HuH-7 (cell line): ENCODE data around the gene GJB1.
"Not testable (repeated sequence)": the region's sequence is repeated elsewhere in the genome, so short reads cannot be mapped to it uniquely, and the experiment has no call there.

ENCODE experiments used
- DNase-seq: peaks from one replicate; pipeline ENCODE4 v3.0.0; 2011; ENCODE audit warnings: low spot score

Gene GJB1

DNA sequence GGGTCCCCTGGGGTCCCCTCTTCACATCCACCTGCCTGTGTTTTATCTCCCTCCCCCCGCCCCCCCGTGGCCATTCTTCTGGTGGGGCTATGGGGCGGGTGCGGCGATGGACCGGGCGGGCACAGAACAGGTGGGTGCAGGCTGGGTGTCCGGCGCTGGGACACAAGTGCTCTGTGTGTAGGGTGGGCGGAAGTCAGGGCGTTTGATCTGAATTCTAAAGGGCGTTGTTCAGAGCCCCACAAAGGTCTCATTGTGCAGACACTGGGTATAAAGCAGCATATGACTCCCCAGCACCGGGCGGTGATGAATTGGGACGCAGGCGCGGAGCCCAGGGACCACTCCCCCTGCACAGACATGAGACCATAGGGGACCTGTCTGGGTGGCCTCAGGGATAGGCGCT is at the start of gene GJB1:
TSS of gene GJB1 (plus strand) at position 296 of the 400 bp plus-strand sequence. CDS start 484 bp downstream, outside the sequence.
- DNase-seq, result no peak

DNA sequence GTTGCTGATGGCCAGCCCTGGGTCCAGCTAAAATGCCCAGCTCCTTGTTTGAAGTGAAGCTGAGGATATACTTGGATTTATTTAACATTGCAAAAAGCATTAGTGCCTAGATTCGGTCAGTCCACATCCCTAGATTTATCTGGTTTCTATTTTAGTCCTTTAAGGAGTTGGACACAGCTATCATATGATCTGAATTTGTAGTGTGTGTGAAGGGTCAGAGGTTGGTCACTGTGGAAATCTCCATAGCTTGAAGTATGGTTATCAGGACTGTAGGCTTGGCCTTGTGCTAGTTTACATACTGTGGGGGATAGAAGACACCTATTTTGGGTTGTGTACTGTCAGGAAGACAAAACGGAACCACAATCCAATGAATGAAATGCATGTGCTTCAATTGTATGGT is 49.6 kb upstream of the GJB1 start:
- no peak for DNase-seq

DNA sequence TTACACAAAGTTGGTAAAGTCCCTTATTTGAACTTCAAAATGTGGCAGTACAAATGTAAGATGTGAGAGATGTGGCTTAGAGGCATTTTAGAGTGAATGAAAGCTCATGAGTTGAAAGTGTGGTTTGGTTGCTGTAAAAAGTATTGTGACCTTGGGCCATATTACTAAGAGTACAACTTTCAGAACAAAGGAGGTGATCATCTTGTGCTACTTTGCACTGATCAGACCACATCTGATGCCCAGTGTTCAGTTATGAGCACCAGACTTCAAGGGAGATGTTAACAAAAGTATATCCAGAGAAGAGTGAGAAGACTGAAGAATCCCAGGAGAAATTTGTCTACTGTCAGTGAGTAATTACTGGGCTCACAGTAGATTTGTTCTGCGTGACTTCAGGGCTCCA is 48.2 kb upstream of the GJB1 start:
- DNase-seq, result no peak

- no peak for DNase-seq
Measured at GRCh38 chrX:71175531-71175930, 47.5 kb upstream of the GJB1 start.

DNA sequence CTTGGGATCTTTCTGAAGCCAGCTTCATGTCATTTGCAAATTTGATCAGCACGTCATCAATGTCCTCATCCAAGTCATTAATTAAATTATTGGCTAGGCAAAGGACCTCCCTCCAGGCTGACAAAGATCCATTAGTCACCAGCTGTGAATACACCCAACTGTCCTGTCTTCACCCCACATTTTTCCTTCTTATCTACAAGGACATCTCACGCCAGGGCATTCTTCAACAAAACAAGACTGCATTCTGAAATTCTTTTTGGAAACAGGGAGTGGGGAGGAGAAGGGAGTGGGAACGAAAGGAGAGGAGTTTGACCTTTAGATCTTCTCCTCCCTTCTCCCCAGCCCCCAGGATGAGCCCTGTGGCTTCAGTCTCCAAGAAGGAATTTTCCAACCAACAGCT is 45.7 kb upstream of the GJB1 start:
- no peak for DNase-seq

GRCh38 chrX:71178908-71179307 is 44.1 kb upstream of the GJB1 start:
- peak; percentile 48 for DNase-seq

DNA sequence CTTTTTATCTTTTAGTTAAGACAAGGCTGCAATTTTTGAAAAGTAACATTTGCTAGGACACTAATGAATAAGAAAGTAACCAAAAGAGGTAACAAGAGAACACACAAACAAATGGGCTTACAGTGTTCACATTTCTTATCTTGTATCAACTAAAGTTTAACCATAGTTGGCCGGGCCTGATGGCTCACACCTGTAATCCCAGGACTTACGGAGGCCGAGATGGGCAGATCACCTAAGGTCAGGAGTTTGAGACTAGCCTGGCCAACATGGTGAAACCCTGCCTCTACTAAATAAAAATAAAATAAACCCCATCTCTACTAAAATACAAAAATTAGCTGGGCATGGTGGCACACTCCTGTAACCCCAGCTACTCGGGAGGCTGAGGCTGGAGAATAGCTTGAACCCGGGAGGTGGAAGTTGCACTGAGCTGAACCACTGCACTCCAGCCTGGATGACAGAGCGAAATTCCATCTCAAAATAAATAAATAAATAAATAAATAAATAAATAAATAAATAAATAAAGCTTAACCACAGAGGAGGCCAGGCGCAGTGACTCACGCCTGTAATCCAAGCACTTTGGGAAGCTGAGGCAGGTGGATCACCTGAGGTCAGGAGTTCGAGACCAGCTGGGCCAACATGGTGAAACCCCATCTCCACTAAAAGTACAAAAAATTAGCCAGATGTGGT is 42.3 kb upstream of the GJB1 start:
- DNase-seq, result not testable (repeated sequence)

GRCh38 chrX:71181558-71181909 is 41.5 kb upstream of the GJB1 start:
- no peak for DNase-seq

DNA sequence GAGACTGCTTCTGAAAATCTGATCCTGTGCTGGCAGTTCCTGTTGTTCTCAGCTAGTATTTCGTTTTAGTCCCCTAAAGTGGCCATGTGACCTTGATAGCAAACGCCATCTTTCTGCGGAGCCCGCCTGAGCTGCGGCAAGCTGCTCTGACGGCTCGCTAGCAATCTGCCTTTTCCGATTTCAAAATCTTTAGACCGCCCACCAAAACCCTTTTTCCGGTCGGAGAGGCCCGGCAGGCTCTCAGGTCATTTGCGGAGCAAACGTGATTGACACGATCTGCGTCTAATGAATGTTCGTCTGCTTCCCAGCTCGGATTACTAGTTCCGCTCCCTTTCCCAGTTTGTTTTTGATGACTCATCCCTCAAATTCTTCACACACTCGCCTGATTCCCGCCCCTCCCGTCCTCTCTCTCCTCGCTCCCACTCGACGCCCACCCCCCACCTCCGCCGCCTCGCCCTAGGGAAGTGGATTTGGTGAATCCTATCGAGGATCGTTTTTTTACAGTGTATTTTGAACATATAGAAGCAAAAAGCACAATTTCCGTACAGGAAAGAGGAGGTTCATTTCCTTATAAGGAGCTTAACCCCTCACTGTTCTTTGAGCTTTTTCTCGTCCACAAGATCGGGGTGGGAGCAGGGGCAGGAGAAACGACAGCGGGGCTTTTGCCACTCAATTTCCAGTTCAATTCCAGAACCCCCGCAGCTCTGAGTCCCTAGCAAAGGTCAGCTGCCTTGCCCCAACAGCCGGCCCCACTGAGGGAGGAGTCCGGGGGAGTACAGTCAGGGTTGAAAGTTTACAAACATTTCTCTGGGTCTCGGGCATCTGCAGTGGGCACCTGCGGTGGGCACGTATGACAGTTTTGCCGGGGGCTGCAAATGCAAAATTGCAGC is 40.9 kb upstream of the GJB1 start:
- DNase-seq, result peak; percentile 78

DNA sequence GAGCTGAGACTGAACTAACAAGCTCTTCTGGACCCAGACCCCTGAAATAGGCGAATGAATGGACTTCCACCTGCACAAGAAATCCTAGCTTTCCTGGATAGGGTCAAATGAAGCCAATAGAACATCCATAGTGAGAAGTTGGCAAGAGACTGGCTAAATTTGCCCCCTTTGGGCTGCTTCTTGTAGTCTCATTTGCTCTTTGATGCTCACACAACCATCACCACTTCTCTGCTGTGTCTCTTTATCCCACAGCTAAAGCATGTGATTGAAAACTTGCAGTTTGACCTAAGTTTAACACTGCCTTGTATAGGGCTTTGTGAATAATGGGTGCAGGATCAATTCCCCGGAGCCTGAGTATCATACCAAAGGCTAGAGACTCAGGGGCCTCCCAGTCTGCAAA is 40.2 kb upstream of the GJB1 start:
- no peak for DNase-seq

DNA sequence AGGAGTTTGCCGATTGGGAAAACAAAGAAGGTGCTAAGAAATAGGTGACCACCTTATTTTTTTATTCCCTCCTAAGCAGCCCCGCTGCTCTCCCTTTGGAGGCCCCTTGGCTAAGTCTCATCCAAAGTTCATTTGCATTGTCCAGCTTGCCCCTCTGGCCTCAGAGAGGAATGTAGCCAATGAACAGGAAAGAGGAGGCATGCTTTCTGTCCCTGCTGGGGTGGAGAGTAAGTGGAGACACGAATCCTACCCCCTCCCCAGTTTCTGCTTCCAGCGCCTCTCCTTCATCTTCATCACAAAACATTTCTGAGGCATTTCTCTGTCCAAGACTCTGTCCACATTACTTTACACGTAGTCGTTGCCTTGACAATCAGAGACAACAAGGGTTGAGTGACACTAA is 39.7 kb upstream of the GJB1 start:
- no peak for DNase-seq

GRCh38 chrX:71184092-71184491 is 38.9 kb upstream of the GJB1 start:
- DNase-seq, result no peak

DNA sequence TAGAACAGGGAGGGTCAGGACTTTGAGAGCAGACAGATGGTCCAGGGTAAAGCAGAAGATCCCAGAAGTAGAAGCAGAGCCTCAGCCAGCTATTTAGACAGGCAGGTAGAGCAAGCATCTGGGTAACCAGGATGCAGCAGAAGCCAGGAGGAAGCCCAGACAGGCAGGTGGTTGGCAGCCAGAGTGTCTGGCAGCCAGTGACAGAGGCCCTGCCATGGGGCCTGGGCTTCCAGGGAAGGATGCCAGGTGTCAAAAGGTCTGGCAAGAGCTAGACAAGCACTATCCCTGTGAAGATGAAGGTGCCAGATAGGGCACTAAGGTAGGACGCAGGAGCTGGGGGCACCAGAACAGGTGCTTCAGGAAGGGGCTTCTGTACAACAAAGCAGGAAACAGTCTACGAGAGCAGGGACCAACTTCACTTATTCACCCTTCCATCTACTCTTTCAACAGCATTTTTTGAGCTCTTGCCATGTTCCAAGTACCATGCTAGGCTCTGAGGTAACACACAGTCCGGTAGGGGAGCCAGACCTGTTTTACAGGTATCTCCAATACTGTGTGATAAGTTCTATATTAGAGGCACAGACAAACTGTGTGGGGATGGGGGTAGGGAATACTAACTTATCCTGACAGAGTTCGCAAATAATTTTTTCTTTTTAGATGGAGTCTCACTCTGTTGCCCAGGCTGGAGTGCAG is 38.1 kb upstream of the GJB1 start:
- DNase-seq, result no peak

DNA sequence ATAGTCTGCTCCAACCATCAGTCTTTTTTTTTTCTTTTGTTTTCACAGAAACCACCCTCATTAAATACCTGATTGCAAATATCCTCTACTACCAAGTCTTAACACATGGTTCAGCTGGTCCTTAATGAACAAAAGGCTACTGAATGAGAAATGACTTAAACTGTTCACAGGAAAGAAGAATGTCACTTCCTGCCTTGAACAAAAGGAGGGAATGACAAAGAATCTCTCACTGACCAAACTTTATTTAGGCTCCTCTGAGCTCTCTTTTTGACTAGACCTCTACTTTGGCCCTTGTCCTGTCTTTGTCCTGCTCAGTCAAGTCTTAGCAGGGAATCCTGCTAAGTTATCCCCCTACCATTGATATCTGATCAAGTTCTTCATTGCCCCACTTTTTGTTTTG is 31.8 kb upstream of the GJB1 start:
- DNase-seq, result no peak

DNA sequence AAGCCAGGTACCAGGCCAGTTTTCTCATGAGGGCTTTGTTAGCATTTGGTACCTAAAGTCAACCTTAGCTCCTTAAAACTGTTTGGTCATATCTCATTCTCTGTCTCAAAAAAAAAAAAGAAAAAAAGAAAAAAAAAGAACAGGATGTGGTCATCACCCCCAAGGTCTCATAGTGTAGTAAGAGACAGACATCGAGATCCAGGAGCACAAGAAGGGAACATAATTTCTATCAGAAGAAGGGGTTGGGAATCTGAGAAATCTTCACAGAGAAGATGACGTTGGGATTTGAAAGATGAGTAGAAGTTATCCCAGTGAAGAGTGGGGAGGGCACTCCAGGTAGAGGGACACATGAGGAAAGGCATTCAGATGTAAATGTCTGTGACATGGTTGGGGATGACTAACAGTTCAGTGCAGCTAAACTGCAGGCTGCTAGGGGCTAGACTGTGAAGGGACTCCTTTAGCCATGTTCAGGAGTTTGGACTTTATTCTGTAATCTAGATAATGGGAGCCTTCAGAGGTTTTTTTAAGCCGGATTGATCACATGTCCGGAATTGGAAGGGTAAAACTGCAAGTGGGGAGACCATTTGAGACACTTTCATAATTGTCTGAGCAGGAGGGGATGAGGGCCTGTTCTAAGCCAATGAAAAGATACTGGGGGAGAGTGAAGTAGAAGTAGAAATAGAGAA is 26.9 kb upstream of the GJB1 start:
- DNase-seq, result no peak

DNA sequence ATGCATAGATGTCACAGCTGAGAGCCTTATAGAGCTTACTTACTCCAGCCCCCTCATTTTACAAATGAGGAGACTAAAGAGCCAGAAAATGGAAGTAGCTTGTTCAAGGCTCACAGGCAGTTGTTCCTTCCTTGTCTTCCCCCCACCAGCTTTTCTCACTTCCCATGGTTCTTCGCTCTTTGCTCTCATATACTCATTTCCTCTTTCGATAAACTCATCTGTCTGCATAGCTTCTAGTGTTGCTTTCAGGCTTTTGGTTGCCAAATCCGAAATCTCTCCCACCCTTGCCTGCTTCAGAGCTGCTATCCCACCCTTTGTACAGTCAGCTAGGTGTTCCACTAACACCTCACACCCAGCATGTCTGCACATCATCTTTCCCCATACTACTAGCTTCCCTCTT is 25.0 kb upstream of the GJB1 start:
- no peak for DNase-seq

GRCh38 chrX:71199252-71200008 is 23.6 kb upstream of the GJB1 start:
- DNase-seq, result no peak

GRCh38 chrX:71210816-71211215 is 12.2 kb upstream of the GJB1 start:
- no peak for DNase-seq

DNA sequence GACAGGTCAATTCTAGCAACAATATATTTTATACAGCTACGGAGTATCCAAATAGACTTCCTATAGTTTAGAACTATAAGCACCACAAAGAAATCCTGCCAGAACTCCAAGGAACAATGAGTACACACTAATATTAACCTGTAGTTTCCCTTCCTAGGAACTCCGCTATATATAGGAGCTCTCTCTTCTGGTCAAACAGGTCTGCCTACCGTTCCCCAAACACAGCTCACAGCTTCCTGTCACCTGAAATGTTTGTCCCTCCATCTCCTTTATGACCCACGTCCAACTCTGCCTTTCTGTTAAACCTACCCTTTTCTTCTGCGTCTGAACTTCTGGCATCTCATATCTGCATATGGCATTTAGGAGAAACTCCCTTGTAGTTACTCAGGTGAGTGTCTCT is 10.5 kb upstream of the GJB1 start:
- DNase-seq, result no peak

GRCh38 chrX:71214152-71214551 is 8.9 kb upstream of the GJB1 start:
- DNase-seq, result no peak

DNA sequence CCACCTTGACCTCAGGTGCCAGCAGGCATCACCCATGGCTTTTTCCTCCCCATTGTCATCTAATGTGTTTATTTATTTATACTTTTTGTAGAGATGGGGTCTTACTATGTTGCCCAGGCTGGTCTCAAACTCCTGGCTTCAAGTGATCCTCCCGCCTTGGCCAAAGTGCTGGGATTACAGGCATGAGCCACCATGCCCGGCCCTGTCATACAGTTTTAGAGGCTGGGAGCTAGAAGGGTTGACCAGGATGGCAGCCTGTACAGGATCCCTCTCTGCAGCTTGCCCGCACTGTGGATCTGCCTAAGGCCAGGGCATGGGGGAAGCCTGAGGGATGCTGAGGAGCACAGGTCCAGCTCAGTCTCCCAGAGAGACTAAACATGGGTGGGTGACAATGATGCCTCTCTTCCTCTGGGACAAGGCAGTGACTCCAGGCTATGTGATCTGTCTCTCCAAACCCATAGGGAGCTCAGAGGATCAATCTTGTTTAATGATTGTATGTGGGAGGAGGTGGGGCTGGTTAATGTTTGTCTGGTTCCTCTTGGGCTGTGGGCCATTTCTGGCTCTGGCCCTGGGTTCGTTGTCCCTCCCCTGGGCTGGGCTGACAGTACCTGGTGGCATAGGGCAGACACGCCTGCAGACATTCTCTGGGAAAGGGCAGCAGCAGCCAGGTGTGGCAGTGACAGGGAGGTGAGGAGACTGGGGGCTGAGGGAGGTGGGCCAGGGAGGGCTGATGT is 8.3 kb upstream of the GJB1 start:
- DNase-seq, result no peak
